Measurements from ENCODE around the gene SNX13.
A peak's percentile ranks its signal among the peaks of the same experiment; 100 is the strongest.

Gene SNX13

GRCh38 chr7:17947620-17948019 lies 7.3 kb upstream of the SNX13 start:
- no peak for DNase-seq (ENCODE audit: low spot score)

GRCh38 chr7:17946591-17946990 lies 6.3 kb upstream of the SNX13 start:
- DNase-seq (ENCODE audit: low spot score), result no peak

- no peak for DNase-seq (ENCODE audit: low spot score)
Measured at GRCh38 chr7:17944720-17945119, 4.4 kb upstream of the SNX13 start.

GRCh38 chr7:17943006-17943405 lies 2.7 kb upstream of the SNX13 start:
- no peak for DNase-seq (ENCODE audit: low spot score)

- no peak for DNase-seq (ENCODE audit: low spot score)
Measured at GRCh38 chr7:17942231-17942630, 1.9 kb upstream of the SNX13 start.

DNA sequence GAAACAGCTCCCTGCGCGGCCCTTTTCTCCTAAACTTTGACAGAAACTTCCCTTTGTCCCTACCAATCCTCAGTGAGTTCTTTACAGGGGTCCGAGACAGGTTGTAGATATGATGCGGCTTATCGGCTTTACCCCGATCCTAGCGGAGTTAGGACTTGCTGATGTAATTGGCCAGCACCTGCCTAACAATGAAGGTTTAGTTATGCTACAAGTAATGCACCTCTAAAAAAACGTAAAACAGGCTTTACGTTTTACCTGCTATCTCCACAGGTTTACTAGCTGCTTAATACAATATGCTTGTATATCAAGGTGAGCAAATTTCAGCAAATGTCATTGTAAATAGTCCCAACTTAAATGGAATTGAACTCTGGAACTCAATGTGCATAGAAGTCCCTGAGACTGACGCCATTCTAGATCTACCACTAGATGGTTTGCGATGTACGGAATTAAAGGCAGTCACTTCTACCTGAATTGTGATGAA lies 697 bp upstream of the SNX13 start:
- DNase-seq (ENCODE audit: low spot score), result no peak

- peak; percentile 56 for DNase-seq (ENCODE audit: low spot score)
Measured at GRCh38 chr7:17939606-17940301, 540 bp downstream of the SNX13 start.

DNA sequence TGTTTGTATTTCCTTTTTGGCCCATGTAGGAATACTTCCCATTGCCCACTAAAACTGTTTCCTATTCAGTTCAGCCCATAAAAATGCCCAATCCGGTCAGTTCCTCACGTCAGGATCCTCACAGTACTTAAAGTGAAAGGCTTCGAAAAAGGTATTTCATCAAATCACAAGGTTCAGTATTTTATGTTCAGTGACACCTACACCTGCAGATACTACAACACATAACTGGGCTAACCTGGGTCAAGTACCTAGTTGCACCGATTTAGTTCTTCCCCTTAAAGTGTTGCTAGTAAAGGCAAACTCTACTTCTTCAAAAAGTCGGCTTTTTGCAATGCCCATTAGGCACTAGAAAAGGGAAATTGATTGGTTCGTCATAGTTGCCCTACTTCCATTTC lies 1.1 kb downstream of the SNX13 start:
- DNase-seq (ENCODE audit: low spot score), result no peak

DNA sequence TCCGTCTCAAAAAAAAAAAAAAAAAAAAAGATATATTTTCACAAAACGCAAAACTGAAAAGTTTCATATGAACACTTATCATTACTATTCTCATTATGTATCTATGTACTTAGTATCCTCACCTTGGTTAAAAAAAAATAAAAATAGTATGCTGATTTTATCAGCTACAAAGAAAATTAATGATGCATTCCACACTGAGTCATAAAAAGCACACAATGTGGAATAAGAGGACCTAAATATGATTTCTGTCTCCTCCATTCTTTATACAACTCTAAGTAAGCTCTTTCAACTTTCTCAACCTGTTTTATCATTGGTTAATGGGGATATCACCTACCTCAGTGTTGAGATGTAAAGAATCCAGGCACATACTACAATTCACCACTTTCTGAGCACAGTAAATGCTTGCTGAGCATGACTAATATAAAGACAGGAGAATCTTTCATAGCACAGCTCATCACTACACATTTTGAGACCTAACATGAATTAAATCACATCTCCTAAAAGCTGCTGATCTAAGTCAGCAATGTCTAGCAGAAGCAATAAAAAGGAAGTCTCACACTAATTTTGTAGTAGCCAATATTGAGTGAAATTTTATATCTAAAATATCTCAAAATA lies 2.7 kb downstream of the SNX13 start:
- no peak for DNase-seq (ENCODE audit: low spot score)

- no peak for DNase-seq (ENCODE audit: low spot score)
Measured at GRCh38 chr7:17936321-17936720, 4.0 kb downstream of the SNX13 start.

DNA sequence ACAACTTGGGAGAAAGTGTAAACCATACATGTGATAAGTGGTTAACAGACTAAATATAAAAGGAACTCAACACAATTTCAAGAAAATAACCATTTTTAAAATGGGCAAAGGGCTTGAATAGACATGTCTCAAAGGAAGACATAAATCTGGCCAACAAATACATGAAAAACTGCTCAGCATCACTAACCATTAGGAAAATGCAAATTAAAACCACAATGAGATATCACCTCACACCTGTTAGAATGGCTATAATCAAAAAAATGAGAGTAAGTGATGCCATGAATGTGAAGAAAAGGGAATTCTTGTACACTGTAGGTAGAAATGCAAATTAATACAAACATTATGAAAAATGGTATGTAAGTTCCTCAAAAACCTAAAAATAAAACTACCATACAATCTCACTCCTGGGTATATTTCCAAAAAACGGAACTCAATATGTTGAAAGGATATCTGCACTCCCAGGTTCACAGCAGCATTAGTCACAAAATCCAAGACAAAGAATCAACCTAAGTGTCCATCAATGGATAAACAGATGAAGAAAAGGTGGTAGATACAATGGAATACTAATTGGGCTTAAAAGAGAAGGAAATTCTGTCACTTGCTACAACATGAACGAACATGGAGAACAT lies 5.6 kb downstream of the SNX13 start:
- no peak for DNase-seq (ENCODE audit: low spot score)

- DNase-seq (ENCODE audit: low spot score), result no peak
Measured at GRCh38 chr7:17934094-17934493, 6.2 kb downstream of the SNX13 start.

- DNase-seq (ENCODE audit: low spot score), result no peak
Measured at GRCh38 chr7:17932770-17933169, 7.5 kb downstream of the SNX13 start.

DNA sequence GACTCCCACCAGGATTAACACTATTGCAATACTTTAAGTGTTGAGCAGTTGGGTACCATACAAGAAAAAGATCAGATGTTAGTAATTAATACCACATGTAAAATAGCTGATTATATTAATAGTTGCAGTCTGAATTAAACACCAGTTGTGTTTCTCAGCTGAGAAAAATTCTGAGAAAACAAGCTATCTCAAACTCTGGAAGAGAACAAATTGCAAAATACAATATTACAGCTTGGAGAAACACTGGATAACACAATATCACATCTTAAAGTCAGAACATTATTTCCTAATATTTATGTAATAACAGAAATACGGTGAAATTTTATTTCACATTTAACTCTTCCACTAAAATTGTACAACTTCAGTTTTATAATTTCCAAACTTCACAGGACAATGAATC lies 9.2 kb downstream of the SNX13 start:
- DNase-seq (ENCODE audit: low spot score), result no peak

- DNase-seq (ENCODE audit: low spot score), result no peak
Measured at GRCh38 chr7:17930546-17930945, 9.7 kb downstream of the SNX13 start.

- DNase-seq (ENCODE audit: low spot score), result no peak
Measured at GRCh38 chr7:17929647-17930395, 10.5 kb downstream of the SNX13 start.

DNA sequence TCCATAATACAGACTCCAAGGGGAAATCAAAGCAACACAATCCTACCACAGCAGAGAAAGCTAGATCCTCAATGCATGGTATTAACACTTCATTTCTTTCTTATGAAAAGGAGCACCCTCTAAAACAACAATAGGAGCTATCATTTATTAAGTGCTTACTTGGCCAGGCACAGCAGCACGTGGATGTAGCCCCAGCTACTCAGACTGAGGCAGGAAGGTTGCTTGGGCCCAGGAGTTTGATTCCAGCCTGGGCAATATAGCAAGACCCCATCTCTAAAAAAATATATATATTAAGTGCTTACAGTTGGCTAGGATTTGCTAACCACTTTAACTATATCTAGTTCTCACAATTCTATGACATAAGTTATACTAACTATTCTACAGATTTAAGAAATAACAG lies 12.2 kb downstream of the SNX13 start:
- no peak for DNase-seq (ENCODE audit: low spot score)

DNA sequence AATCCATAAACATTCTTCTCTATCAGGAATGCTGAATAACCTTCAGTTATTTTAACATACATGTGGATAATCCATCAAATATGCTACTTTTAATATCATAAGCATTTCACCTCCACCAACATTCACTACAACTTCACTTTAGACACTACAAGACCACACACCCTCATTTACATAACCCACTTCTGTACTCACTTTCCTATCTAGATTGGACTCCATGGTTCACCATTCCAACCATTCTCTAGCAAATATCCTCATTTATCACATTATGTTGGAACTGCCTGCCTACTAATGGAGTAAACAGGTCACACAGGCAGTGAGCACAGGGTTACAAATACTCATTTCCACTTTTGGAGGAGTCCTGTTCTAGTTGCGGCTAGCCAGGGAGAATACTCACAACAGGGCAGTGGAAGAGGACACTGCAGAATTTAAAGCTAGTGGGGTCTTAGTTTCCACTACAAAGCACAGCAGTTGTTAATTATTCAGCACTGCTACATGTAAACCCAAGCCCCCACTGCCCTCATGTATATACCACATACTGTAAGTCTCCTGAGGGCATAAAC lies 18.4 kb downstream of the SNX13 start:
- DNase-seq (ENCODE audit: low spot score), result no peak

GRCh38 chr7:17917842-17918241 lies 22.5 kb downstream of the SNX13 start:
- no peak for DNase-seq (ENCODE audit: low spot score)

DNA sequence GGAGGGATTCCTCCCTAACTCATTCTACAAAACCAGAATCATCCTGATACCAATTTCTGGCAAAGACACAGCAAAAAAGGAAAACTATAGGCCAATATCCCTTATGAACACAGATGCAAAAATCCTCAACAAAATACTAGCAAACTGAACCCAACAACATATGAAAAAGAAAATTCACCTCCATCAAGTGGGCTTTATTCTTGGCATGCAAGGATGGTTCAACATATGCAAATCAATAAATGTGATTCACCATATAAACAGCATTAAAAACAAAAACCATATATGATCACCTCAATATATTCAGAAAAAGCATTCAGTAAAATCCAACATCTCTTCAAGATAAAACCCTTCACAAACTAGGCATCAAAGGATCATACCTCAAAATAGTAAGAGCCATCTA lies 23.5 kb downstream of the SNX13 start:
- DNase-seq (ENCODE audit: low spot score), result no peak

- DNase-seq (ENCODE audit: low spot score), result no peak
Measured at GRCh38 chr7:17915796-17916195, 24.5 kb downstream of the SNX13 start.

- no peak for DNase-seq (ENCODE audit: low spot score)
Measured at GRCh38 chr7:17915168-17915567, 25.1 kb downstream of the SNX13 start.
